Lower lobe of right lung (tissue), 2 donors: ENCODE results near the gene IFT80. TPM values are rescaled to one million over a fixed set of nuclear protein-coding genes. Genes with fewer than 3 reads are reported as not detected.

ENCODE experiments used
- ATAC-seq, 2 donors: fragments of 200-7000 bp; cut with Tn5 transposase; one replicate each; pipeline ENCODE4 v1.9.1; 2020 to 2022; ENCODE audit warnings: mild to moderate bottlenecking in 2 of 2, moderate library complexity in 2 of 2
- DNase-seq: peaks from one replicate; pipeline ENCODE4 v3.0.0-alpha.2; 2020
- H3K27ac ChIP-seq: fragments of 200-600 bp; one replicate; pipeline ENCODE4 v1.8.0; 2022
- H3K27me3 ChIP-seq: fragments of 200-600 bp; one replicate; pipeline ENCODE4 v1.8.0; 2022; ENCODE audit warnings: low read depth
- H3K36me3 ChIP-seq: fragments of 200-600 bp; one replicate; pipeline ENCODE4 v1.8.0; 2022; ENCODE audit warnings: mild to moderate bottlenecking
- H3K4me1 ChIP-seq: fragments of 200-600 bp; one replicate; pipeline ENCODE4 v1.8.0; 2022
- H3K4me3 ChIP-seq: fragments of 200-600 bp; one replicate; pipeline ENCODE4 v1.8.0; 2022; ENCODE audit warnings: mild to moderate bottlenecking
- H3K9me3 ChIP-seq: fragments of 200-600 bp; one replicate; pipeline ENCODE4 v1.8.0; 2022
- CTCF ChIP-seq: fragments of 200-600 bp; IDR thresholded peaks from one replicate; pipeline ENCODE4 v1.8.0; 2022; ENCODE audit warnings: antibody characterized with exemption, mild to moderate bottlenecking
- intact Hi-C: fragments of 100-400 bp; cut with DNase I; formaldehyde crosslinking; loops from one replicate; pipeline ENCODE4 v1.11.0; 2022
- total RNA-seq: library from RNA; stranded (reverse); fragmentation: NEBNext Ultra II Directional; extraction: Animal tissue kit (Norgen Biotek cat#: 25700); gene quantifications from one replicate; pipeline ENCODE4 v1.2.1, GENCODE V29; 2021
- donor health status: DM: no; HTN: yes; CAD: no; lungs with severe emphysema.

The IFT80 gene
- total RNA-seq, 1 donor from 2014 or later, result 37.7 TPM

- Histone ChIP-seq H3K27ac (no peak overlapping the region), H3K4me1 (no peaks in the 10 kb centered on the region), H3K4me3 (no peak overlapping the region), H3K36me3 (peaks cover 35% of the 10 kb centered on the region), H3K9me3 (no peaks in the 10 kb centered on the region), H3K27me3 (no peaks in the 10 kb centered on the region)
- intact Hi-C loops, result no loop called here
- DNase-seq, result no peak
- no peak for TF ChIP-seq CTCF
- no peak for ATAC-seq
Measured at GRCh38 chr3:160376681-160377080, 22.3 kb downstream of the IFT80 start.

GRCh38 chr3:160374925-160375324 lies 24.1 kb downstream of the IFT80 start:
- H3K4me1 ChIP-seq, result no peaks in the 10 kb centered on the region
- H3K4me3 ChIP-seq, result no peak overlapping the region
- DNase-seq (no peak), ATAC-seq (no peak)
- peaks cover 35% of the 10 kb centered on the region for H3K36me3 ChIP-seq
- H3K27ac ChIP-seq, result no peak overlapping the region
- intact Hi-C loops, result no loop called here
- H3K27me3 ChIP-seq, result no peaks in the 10 kb centered on the region
- H3K9me3 ChIP-seq, result no peaks in the 10 kb centered on the region
- no peak for TF ChIP-seq CTCF

- no peak overlapping the region for H3K27ac ChIP-seq
- TF ChIP-seq CTCF, result no peak
- intact Hi-C loops, result no loop called here
- no peak for ATAC-seq
- no peaks in the 10 kb centered on the region for H3K27me3 ChIP-seq
- no peak for DNase-seq
- H3K36me3 ChIP-seq, result peaks cover 35% of the 10 kb centered on the region
- H3K9me3 ChIP-seq, result no peaks in the 10 kb centered on the region
- H3K4me1 ChIP-seq, result peaks cover 3% of the 10 kb centered on the region
- H3K4me3 ChIP-seq, result no peak overlapping the region
Measured at GRCh38 chr3:160374472-160374871, 24.6 kb downstream of the IFT80 start.

GRCh38 chr3:160373655-160374054 lies 25.4 kb downstream of the IFT80 start:
- DNase-seq, result no peak
- H3K4me3 ChIP-seq, result no peak overlapping the region
- peaks cover 3% of the 10 kb centered on the region for H3K4me1 ChIP-seq
- H3K9me3 ChIP-seq, result no peaks in the 10 kb centered on the region
- no peak for TF ChIP-seq CTCF
- ATAC-seq, result no peak
- peaks cover 35% of the 10 kb centered on the region for H3K36me3 ChIP-seq
- H3K27me3 ChIP-seq, result no peaks in the 10 kb centered on the region
- no peak overlapping the region for H3K27ac ChIP-seq
- intact Hi-C loops, result no loop called here

- ATAC-seq (no peak), DNase-seq (no peak)
- peaks cover 3% of the 10 kb centered on the region for H3K4me1 ChIP-seq
- no peaks in the 10 kb centered on the region for H3K9me3 ChIP-seq
- no peak overlapping the region for H3K4me3 ChIP-seq
- no peak for TF ChIP-seq CTCF
- intact Hi-C loops, result no loop called here
- H3K36me3 ChIP-seq, result peaks cover 35% of the 10 kb centered on the region
- H3K27me3 ChIP-seq, result no peaks in the 10 kb centered on the region
- no peak overlapping the region for H3K27ac ChIP-seq
Measured at GRCh38 chr3:160372780-160373179, 26.2 kb downstream of the IFT80 start.
